GOT3 (cell line): ENCODE measurements around the gene AJUBA.
A peak's percentile ranks its signal among the peaks of the same experiment; 100 is the strongest.
"Not testable (repeated sequence)": the region's sequence is repeated elsewhere in the genome, so short reads cannot be mapped to it uniquely, and the experiment has no call there.

Experiments
- DNase-seq: peaks from one replicate; lab custom pipeline; 2025; ENCODE audit warnings: mixed read lengths; lab: John Stamatoyannopoulos, UW

Gene AJUBA

DNA sequence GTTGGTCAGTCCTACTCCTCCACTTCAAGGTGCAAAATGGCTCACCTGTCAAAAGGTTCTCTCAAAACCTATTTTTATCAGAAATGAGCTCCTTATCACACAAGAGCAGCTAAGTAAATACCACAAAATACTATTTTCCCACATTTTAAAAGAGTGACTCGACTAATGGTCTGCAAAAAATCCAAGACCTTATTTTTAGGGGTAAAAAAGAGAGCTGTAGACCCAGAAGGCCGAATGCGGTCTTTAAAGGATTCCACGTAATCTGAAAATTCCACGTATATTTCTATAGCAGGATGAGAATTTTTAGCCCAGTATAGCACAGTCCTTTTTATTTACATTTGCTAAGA lies 23.8 kb upstream of the AJUBA start:
- no peak for DNase-seq

DNA sequence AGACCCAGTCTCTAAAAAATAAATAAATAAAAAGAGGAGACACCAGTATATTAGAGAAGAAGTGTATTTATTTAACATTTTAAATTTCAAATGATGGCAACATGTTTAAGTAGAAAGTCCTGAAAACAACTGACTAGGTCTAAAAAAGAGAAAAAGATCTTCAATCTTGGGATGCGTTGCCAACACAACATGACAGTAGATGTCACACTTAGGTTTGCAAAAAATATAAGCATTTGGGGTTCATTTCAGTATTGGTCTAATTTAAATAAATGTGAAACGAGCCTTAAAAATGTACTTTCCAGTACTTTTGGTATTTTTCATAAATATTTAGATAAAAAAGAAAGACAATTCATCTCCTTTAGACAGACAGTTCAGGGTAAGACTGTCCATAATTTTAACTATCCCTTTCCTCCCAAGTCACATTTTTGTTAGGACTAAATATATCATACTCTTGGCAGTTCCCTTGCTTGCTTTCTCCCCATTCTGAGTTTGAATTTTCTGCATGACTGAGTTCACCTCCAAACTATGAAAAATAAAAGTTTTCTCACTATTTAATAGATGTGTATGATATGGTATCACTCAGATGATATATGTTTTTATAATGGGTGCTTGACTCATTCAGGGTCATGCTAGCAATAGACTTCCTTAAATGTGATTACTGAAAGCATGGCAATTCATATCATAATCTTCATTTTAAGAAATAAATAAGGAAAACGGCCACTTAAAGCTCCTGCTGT lies 23.3 kb upstream of the AJUBA start:
- DNase-seq: no peak

DNA sequence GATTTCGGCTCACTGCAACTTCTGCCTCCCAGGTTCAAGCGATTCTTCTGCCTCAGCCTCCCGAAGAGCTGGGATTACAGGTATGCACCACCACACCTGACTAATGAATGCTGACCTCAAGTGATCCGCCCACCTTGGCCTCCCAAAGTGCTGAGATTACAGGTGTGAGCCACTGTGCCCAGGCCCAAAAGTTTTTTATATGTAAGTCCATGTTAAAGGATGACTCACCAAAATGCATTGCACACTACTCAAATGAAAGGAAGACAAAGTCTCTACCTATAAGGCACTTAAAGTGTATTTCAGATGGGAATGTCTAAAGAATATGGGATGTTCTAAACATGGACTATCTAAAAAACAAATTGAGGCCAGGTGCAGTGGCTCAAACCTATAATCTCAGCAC lies 21.9 kb upstream of the AJUBA start:
- DNase-seq: not testable (repeated sequence)

DNA sequence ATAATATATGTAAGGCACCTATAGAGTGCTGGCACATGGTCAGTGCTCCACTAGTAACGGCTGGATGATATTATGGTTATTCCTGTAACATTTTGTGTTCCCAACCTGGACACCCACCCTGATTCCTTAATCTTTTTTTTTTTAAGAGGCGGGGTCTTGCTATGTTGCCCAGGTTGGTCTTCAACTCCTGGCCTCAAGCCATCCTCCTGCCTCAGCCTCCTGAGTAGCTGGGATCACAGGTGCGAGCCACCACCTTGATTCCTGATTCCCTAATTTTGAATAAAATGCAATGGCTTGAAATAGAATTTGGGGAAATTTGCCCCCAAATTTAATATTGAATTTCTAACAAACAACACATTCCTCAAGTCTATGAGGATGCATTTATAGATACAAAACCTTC lies 20.2 kb upstream of the AJUBA start:
- DNase-seq: no peak

DNA sequence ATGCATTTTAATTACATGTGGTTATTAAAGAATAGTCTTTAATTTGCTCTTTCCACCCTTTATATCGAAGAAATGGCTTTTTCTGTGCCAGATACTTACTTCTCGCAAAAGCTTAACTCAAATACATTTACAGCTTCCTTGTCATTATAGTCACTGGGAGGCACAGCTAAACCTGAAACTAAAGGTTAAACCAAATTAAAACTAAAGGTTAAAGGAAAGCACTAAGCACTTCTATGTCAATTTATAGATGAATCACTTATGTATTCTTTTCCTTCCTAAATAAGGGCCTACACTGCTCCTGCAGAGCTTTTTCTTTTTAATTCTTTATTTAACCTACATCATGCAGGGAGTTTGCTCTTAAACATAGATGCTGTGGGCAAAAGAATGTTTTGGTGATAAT lies 18.5 kb upstream of the AJUBA start:
- DNase-seq: no peak

DNA sequence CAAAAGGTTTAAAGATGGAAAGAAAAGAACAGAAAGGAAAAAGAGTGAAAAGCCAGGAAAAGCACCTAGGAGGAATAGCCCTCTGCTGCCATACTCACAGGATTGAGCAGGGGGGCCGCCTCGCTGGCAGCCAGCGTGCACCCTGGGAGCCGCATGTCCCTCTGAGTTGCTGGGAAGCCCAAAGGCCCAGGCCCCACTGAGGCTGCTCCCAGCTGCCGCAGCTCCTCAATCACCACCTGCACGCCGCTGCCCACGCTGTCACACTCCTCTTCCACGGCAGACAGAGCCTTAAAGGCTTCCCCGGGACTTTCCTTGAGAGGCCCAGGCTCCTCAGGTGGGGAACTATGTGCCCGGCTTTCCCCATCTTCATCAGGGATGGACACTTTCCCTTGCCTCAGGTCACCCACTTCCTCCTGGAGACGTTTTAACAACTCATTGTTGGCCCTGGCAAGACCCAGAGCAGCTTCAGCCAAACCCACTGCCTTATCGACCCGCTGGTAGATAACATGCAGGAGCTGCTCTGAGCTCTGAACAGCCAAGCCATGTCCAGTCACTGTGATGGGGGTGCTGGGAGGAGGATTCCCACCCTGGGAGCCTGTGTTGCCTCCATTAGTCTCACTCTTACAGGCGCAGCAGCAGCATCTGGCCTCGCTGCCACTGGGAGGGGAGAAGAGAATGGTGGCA lies 16.1 kb upstream of the AJUBA start:
- DNase-seq: no peak

DNA sequence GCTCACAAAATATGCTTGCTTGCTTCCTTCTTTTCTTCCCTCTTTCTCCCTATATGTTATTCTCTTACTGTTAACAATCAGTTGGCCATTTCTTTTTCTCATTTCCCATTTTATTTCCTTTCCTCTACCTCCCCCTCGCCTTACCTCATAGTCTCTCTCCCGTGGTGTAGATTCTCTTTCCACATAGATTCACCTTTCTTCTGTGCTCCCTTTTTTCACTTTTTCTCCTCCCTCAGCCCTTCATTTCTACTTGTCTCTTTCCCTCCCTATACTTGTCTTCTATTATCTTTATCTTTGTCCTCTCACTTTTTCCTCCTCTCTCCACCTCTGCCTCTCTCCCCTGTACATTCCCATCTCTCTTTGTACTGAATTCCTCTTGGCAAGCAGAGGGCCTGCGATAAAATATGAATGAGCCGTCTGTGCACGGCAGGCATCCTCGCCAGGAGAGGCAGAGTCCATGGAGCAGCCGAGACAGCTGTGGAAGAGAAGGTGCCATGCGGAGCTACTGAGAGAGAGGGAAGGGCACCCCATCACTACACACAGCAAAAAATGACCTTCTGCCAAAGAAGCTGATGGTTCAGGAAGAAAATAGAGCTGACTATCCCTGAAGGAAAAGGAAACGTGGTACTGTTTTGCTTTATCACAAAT lies 15.4 kb upstream of the AJUBA start:
- no peak for DNase-seq

DNA sequence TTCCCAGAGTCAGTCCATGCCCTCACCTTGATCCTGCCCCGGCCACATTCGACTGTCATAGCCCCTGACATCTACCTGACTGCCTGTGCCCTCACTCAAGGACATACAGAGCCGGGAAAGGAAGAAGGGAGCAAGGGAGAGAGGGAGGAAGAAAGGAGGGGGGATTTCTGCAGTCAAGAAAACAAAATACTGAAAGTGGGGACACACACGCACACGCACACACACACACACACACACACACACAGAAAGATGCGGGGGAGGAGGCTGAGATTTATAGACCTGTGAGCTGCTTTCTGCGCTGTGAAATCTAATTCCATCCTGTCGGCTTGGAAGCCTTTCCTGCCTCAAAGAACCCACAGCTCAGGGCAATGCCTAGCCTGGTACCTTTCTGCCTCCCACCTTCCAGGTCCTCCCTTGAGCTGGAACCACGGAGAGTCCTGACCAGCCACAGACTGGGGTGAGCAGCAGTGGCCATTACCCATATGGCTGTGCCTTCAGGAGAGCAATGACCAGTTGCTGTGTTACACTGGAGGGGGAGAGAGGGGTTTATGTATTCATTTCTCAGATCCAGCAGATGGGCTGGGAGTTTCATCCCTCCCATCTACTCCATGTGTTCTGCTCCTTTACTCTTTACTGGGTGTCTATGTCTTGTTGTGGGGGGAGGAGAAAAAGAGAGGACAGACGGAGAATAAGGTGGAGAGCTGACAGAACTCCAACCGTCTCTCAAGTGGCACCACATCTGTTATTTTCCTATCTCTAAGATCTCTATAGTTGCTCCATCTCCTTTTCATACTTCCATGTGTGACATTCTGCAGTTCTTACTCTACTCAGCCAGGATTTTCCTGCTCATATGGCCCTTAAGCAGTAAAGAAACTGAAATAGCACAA lies 14.7 kb upstream of the AJUBA start:
- no peak for DNase-seq

DNA sequence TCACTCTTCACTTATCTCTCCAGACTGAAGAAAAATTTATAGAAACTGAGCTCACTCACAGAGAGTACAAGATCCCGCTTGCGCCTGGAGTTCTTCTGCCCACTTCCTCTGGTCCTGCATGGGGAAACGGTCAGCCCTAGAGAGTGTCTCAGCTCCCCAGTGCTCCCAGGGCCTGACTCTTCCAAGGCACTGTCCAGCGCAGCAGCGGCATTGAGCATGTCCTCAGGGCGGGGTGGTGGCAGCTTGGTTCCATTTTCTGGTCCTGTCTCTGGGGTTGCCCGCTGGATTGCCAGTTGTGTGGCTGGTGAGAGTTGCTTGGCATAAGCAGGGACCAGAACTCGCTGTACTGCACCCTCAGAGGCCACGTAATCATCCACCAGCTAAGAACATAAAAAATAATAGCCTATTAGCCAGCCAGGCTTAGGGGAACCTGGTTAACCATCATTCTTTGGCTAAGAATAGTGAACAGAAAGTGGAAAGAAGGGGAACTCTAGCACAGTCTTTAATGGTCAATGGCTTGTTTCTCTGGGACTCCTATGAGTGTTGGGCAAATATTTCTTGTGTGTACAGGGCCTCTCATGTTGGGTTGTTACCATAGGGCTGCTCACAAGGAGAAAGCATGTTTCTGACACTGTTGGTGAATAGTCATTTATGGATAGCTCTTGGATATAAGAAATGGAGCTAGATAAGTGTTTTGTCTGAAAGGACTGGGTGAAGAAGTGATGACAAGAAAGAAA lies 13.7 kb upstream of the AJUBA start:
- no peak for DNase-seq

DNA sequence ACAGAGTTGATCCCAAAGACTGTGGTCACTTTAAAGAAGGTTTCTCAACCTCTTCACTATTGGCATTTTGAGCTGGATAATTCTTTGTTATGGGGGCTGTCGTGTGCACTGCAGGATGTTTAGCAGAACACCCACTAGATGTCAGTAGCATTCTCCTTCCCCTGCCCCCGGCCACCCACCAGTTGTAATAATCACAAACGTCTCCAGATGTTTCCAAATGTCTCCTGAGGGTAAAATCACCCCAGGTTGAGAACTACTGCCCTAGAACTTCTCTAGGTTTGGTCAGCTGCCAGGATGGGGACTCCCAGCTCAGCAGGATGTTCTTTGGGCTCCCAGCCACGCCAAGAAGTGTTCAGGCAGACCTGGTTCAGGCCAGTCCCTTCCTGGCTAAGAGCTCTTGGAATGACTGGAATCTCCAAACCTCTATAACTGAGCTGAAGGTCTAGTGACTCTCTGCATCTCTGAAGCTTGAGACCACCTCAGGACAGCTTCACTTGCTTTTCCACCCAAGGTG lies 12.5 kb upstream of the AJUBA start:
- DNase-seq: no peak

DNA sequence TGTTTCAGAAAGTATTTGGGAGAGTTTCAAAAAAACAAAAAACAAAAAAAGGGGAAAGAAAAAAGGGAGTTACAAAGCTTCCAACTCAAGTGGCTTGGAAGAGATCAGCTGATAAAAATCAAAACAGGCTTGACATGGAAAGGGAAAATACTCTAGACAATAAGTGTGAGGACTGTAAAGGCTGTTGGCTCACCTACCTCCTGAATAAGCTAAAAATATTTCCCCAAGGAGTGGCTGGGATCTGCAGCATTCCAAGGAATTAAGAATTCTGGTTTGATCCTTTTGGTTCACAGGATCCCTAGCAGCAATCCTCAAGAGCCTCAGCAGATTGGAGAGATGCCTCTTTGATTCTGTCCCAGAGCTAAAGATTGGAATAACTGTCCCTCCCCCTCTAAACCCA lies 11.2 kb upstream of the AJUBA start:
- DNase-seq: no peak

DNA sequence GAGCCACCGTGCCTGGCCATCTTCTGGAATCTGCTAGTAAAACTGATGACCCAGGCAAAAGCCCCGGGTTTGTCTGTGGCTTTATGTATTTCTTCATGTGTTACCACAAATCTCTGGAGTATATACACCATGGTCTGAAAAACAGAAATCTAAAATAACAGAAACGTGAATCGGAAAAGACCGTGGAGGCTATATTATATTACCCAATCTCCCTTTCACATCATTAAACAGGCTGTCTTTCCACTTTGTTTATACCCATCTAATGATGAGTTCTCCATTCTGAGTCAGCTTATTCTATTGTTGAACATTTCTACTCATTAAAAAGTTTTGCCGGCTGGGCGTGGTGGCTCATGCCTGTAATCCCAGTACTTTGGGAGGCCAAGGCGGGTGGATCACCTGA lies 9.5 kb upstream of the AJUBA start:
- no peak for DNase-seq

DNA sequence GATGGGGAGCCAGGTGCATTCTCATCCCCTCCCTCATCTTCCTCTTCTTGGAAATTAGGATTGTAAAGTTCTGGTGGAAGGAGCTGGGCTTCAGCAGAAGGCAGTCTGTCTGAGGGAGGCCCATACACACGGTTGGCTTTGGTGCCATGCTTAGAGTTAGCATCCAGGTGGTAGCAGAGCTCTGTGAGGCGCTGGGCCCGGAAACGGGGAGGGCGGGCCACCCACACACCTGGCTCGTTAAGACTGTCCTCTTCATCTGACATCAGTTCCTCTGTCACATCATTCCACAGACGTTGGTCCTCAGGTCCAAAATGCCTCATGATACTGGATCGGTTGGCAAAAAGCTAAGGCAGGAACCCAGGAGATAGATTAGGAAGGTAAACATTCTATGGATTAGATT lies 4.9 kb upstream of the AJUBA start:
- DNase-seq: no peak

DNA sequence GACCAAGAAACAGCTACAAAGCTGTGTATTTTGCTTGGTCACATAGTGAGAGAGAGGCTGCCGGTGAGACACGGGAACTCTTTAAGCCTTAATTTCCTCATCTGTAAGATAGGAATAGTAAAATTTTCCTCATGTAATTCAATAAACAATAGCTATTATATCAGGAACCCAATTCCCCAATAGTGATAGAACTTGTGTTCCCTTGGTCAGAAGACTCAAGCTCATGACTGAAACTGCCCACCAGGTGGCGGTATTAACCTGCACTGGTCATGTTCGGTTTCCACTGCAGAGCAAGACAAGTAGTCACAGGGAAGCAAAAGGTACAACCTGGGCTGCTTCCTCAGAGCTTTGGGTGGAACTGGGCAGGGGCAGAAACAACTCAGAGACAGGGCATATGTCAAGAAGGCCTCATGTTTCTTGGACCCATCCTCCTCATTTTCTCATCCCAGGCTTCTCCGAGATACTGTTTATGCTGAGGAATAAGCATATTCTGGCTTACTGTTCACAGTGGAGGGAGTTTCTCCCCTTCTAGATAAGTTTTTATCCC lies 4.2 kb upstream of the AJUBA start:
- peak; percentile 18 for DNase-seq

DNA sequence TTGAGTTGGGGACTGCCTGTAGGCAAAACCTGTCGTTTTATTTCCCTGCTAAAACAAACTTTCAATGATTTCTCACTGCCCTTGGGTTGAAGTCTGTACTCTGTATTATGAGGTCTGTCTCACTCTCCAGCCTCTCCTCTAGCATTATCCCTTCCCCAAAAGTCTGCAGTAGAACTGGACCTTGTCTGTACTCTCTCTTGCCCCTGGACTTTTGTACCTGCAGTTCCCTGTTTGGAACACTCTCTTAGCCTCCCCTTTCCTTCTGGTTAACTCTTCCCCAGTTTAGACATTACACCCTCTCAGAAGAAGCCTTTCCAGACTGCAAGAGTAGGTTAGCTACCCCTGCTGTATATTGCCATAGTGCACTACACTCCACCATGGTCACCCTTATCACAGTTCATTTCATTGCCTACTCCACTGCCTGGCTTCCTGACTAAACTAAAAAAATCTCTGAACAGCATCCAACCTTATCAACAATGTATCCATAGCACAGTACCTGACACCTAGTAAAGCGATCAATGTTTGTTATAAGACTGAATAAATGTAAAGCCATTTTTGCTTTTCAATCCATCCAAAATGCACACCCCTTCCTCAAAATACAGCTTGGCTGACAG lies 3.6 kb upstream of the AJUBA start:
- no peak for DNase-seq

DNA sequence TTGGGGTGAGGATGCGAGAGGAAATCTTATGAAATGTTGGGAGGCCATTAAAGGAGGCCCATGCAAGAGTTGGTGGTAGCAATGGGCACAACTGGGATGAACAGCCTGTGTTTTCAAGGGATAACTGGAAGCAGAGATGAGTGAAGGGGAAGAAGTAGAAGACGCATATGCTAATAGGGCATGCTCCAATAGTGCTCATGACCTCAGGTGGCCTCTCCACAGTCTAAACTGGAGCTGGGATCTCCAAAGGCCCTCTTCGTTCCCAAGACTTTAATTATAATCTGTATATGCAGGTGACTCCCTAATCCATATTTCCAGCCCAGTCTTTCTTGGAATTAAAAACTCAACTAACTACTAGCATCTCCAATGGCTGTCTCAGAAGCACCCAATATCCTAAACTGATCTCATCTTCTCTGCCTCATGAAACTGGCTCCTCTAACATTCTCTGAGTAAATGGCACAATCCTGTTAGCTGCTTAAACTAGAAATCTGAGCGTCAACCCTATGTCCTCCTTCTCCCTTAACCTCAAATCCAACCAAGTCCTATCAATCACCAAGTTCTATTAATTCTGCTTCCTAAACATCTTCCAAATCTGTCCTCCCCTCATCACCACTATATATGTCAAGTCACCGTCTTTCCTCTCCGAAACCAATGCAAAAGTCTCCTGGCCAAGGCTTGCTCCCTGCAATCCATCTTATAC lies 2.8 kb upstream of the AJUBA start:
- no peak for DNase-seq

DNA sequence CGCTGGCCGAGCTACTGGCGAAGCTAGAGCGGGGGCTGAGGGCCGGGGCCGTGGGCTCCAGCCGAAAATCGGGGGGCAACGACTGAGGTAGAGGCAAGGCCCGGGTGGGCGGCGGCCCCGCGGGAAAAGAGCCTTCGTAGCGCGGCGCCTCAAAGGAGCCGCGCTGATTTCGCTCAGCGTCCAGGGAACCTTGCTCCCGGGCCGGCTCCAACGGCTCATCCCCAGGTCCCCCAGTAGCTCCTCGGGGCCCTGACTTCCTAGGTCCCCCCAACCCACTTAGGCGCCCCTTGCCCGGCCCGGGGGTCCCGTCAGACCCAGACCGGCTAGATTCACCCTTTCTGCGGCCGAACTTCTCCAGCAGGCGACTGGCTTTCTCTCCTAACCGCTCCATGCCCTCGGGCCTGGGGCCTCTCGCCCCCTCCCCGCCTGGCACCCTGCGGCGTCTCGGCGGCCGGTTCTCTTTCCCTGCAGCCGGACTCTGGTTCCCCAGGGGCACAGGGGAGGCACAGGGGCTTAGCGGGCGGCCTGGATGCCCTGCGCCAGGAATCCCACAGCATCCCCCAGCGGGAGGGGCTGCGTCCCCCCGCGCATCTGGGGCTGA lies 375 bp downstream of the AJUBA start:
- DNase-seq: no peak

DNA sequence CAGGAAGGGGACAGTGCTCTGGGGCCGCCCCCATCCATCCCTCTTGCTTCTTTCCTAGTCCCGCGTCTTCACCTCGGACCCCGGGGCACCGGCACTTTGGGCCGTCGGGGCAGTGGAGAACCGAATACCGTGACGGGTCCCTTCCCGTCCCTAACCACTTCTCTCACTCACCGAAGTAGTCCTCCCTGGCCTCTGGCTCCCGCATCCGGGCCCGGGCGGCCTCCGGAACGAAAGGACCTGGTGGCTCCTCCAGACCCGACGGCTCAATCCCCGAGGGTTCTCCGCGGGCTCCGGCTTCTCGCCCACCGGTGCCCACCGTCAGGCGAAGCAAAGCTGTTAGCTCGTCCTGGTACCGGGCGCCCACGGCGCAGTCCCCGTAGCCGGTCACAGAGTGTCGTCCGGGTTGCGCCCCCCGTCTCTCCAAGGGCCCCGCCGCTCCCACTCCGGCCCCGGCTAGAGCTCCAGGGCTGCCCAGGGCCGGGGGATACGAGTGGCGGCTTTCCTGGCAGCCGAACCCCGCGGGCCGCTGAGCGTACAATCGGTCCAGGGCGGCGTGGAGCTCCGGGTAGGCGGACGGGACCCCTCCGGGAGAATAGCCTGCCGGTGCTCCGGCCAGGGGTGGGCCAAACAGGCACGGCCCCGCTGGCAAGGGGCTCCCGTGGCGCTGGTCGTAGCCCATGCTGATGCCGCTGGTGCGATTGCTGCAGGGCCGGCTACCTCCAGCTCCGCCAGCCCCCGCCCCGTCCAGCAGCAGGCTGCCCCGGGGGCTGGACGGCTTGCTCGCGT lies 1.1 kb downstream of the AJUBA start:
- no peak for DNase-seq

DNA sequence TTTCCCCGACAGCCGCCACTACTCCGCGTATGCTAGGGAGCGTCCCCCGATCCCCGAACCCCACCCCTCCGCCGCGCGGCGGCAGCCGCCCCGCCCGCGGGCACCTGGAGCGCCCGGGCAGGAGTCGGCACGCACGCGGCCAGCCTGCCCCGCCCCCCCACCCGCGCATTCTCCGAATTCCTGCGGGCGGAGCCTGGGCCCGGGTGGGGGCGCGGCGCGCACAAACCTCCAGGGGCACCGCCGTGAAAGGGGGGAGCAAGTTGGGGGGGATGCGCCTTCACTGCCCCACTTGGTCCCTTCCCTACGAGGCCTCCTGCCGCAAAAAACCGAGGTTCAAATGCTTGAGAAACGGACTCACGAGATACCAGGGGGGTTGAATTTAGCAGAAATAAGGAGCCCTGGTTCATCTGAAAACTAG lies 1.7 kb downstream of the AJUBA start:
- DNase-seq: no peak
